ENCODE measurements around the gene NFKBIL1.

DNA sequence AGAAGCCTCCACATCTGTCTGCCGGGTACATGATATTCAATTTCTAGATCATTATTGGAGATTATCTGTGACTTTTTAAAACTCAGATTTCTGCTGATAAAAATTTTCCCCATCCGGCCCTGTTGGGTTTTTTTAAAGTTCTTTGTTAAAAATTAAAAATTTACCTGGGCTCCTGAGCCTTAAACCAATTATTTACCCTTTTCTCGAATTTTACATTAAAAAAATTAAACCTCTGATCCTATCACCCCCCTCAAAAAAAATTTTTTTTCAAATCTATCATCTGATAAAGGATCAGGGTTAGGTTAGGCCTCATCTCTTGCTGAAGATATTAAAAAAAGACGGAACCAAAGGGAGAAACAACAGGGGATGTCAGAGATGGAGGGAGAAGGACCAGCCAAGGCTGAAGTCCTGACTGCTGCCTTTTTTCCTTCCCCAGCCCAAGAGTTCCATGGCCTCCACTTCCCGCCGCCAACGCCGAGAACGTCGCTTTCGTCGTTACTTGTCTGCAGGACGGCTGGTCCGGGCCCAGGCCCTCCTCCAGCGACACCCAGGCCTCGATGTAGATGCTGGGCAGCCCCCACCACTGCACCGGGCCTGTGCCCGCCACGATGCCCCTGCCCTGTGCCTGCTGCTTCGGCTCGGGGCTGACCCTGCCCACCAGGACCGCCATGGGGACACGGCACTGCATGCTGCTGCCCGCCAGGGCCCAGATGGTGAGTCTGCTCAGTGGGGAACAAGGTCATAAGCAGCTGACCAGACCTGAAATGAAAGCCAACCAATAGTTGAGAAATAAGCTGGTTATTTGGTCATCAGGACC is 527 bp downstream of the NFKBIL1 start:
- TF ChIP-seq CTCF (IDR thresholded peaks at IDR 0.05) (no peak), POLR2A (IDR thresholded peaks at IDR 0.05) (no peak)

Data from thyroid gland (tissue), 4 donors.